Liver (tissue), 9 donors: Measurements from ENCODE around the gene SLIT1. TPM values are rescaled to one million over a fixed set of nuclear protein-coding genes. Genes with fewer than 3 reads are reported as not detected.

ENCODE experiments used
- DNase-seq: peaks from one replicate; pipeline ENCODE4 v3.0.0-alpha.2; 2017; ENCODE audit warnings: low spot score
- H3K27ac ChIP-seq, 2 donors: one replicate each; pipeline ENCODE4 v1.7.0; 2013; ENCODE audit warnings: inconsistent platforms in 2 of 2, low read length in 2 of 2, control low read depth in 1 of 2, low read depth in 1 of 2, mild to moderate bottlenecking in 1 of 2
- H3K27me3 ChIP-seq, 4 donors: one replicate each; pipeline versions ENCODE4 v1.6.1 to v1.7.0; 2013; ENCODE audit warnings: low read length in 3 of 4, inconsistent platforms in 1 of 4, mild to moderate bottlenecking in 1 of 4, moderate library complexity in 1 of 4; ENCODE audit not compliant: control insufficient read depth in 4 of 4, insufficient read depth in 4 of 4
- H3K36me3 ChIP-seq, 4 donors: one replicate each; pipeline versions ENCODE4 v1.6.1 to v1.7.0; 2013; ENCODE audit warnings: low read length in 3 of 4, mild to moderate bottlenecking in 3 of 4, low read depth in 1 of 4, moderate library complexity in 1 of 4; ENCODE audit not compliant: control insufficient read depth in 4 of 4, insufficient read depth in 3 of 4
- H3K4me1 ChIP-seq, 4 donors: one replicate each; pipeline versions ENCODE4 v1.6.1 to v1.7.0; 2013; ENCODE audit warnings: low read length in 3 of 4, mild to moderate bottlenecking in 3 of 4, moderate library complexity in 1 of 4; ENCODE audit not compliant: control insufficient read depth in 4 of 4, insufficient read depth in 4 of 4
- H3K4me3 ChIP-seq, 3 donors: one replicate each; pipeline versions ENCODE4 v1.6.1 to v1.7.0; 2013; ENCODE audit warnings: low read length in 3 of 3, control low read depth in 1 of 3, low read depth in 1 of 3, mild to moderate bottlenecking in 1 of 3
- H3K9ac ChIP-seq, 2 donors: one replicate each; pipeline ENCODE4 v1.7.0; 2013; ENCODE audit warnings: low read length in 2 of 2, mild to moderate bottlenecking in 2 of 2, moderate library complexity in 2 of 2, control low read depth in 1 of 2, low read depth in 1 of 2
- H3K9me3 ChIP-seq, 4 donors: one replicate each; pipeline versions ENCODE4 v1.6.1 to v1.7.0; 2013; ENCODE audit warnings: low read length in 3 of 4; ENCODE audit not compliant: control insufficient read depth in 4 of 4
- ATF3 ChIP-seq: IDR thresholded peaks from 2 replicates; pipeline ENCODE4 v1.6.1; 2016; ENCODE audit warnings: antibody characterized with exemption
- CTCF ChIP-seq: fragments of 150-350 bp; IDR thresholded peaks from 2 replicates; pipeline ENCODE4 v1.5.1; 2017; ENCODE audit warnings: improper control_type of control experiment, low read depth, low read length; ENCODE audit not compliant: missing input control
- EGR1 ChIP-seq, 2 donors: IDR thresholded peaks; 2 replicates each; pipeline ENCODE4 v1.6.1; 2016 to 2018; ENCODE audit warnings: antibody characterized with exemption in 2 of 2, low read depth in 2 of 2
- FOXA1 ChIP-seq: IDR thresholded peaks from 2 replicates; pipeline ENCODE4 v1.6.1; 2016; ENCODE audit warnings: antibody characterized with exemption
- FOXA2 ChIP-seq: IDR thresholded peaks from 2 replicates; pipeline ENCODE4 v1.6.1; 2016; ENCODE audit warnings: antibody characterized with exemption
- GABPA ChIP-seq, 2 donors: IDR thresholded peaks in 1 of 2; conservative IDR thresholded peaks in 1 of 2; 2 replicates each; pipeline ENCODE4 v1.6.1; 2016; ENCODE audit warnings: antibody characterized with exemption in 2 of 2, mild to moderate bottlenecking in 1 of 2, moderate library complexity in 1 of 2
- JUND ChIP-seq, 2 donors: IDR thresholded peaks; 2 replicates each; pipeline ENCODE4 v1.6.1; 2016; ENCODE audit warnings: antibody characterized with exemption in 2 of 2
- MAX ChIP-seq: IDR thresholded peaks from 2 replicates; pipeline ENCODE4 v1.6.1; 2016; ENCODE audit warnings: antibody characterized with exemption
- NR2F2 ChIP-seq: IDR thresholded peaks from 2 replicates; pipeline ENCODE4 v1.6.1; 2016; ENCODE audit warnings: antibody characterized with exemption
- RAD21 ChIP-seq, 2 donors: IDR thresholded peaks; 2 replicates each; pipeline ENCODE4 v1.6.1; 2016; ENCODE audit warnings: antibody characterized with exemption in 2 of 2, mild to moderate bottlenecking in 2 of 2
- REST ChIP-seq: IDR thresholded peaks from 2 replicates; pipeline ENCODE4 v1.6.1; 2016; ENCODE audit warnings: antibody characterized with exemption, mild to moderate bottlenecking
- RXRA ChIP-seq, 2 donors: IDR thresholded peaks; 2 replicates each; pipeline ENCODE4 v1.6.1; 2017 to 2018; ENCODE audit warnings: antibody characterized with exemption in 2 of 2, mild to moderate bottlenecking in 1 of 2
- SP1 ChIP-seq: IDR thresholded peaks from 2 replicates; pipeline ENCODE4 v1.6.1; 2018; ENCODE audit warnings: antibody characterized with exemption, mild to moderate bottlenecking
- TAF1 ChIP-seq: conservative IDR thresholded peaks from 2 replicates; pipeline ENCODE4 v1.6.1; 2016; ENCODE audit warnings: antibody characterized with exemption, mild to moderate bottlenecking
- YY1 ChIP-seq: IDR thresholded peaks from 2 replicates; pipeline ENCODE4 v1.6.1; 2016; ENCODE audit warnings: antibody characterized with exemption, mild to moderate bottlenecking
- ZBTB33 ChIP-seq: IDR thresholded peaks from 2 replicates; pipeline ENCODE4 v1.6.1; 2016; ENCODE audit warnings: antibody characterized with exemption
- WGBS: extraction: QIAGEN DNeasy Blood & Tissue Kit; methylation state at CpG from one replicate; pipeline ENCODE4 v1.1.7; 2013; 5-methylcytosine and 5-hydroxymethylcytosine counted together
- polyA plus RNA-seq, 2 donors: library from polyadenylated mRNA; stranded (reverse) in 1 of 2; unstranded in 1 of 2; fragments of 200-250 nt in 1 of 2; fragments of >200 nt in 1 of 2; fragmentation: Nextera tagmentation in 1 of 2; extraction: Ambion mirVana in 1 of 2; gene quantifications; one replicate each; pipeline versions ENCODE4 v1.2.1 to v1.2.3, GENCODE V29; 2013 to 2015
- total RNA-seq, 2 donors: library from RNA; depleted of rRNA; stranded (reverse); fragments of >200 nt; gene quantifications; one replicate each; pipeline ENCODE4 v1.2.3, GENCODE V29; 2014
- donor health status: healthy.
- donor health status: healthy.
- donor health status: healthy.
- donor health status: healthy.
- donor health status: healthy.

Gene SLIT1
- total and polyA plus RNA-seq, 4 donors: under 0.01 to 0.14 (median 0.06) TPM

GRCh38 chr10:97032624-97033023 is 153.1 kb downstream of the SLIT1 start:
- 69% methylated on average over 7 of the region's 7 CpGs for WGBS

More at GRCh38 chr10:97032624-97033023, 153.1 kb downstream of the SLIT1 start:
- no peaks in the 10 kb centered on the region for H3K36me3 ChIP-seq
- H3K4me3 ChIP-seq: no peak overlapping the region
- no peak overlapping the region for H3K27ac ChIP-seq
- no peak for DNase-seq
- H3K9me3 ChIP-seq: no peaks in the 10 kb centered on the region
- TF ChIP-seq YY1 (no peak), ZBTB33 (no peak), EGR1 (IDR thresholded peaks at IDR 0.05; ENCODE audit: low read depth in 2 of 2) (no peak), FOXA1 (no peak), ATF3 (no peak), NR2F2 (no peak), JUND (IDR thresholded peaks at IDR 0.05) (no peak), SP1 (no peak), FOXA2 (no peak), TAF1 (no peak), REST (no peak), GABPA (IDR thresholded peaks at IDR 0.05 in 1 of 2, conservative IDR thresholded peaks at IDR 0.05 in 1 of 2) (no peak), CTCF (no peak), RXRA (IDR thresholded peaks at IDR 0.05) (no peak), MAX (no peak), RAD21 (IDR thresholded peaks at IDR 0.05) (no peak)
- peaks cover 0 to 6% (median 3%) of the 10 kb centered on the region in 4 donors for H3K4me1 ChIP-seq
- no peak overlapping the region for H3K9ac ChIP-seq
- no peaks in the 10 kb centered on the region for H3K27me3 ChIP-seq
